KMS-11 (cell line): ENCODE measurements around the gene PPP2R3B.

Experiments
- H2AFZ ChIP-seq: fragments of 200-600 bp; sonication (generic); 2 replicates; pipeline ENCODE4 v1.6.1; 2016; ENCODE audit warnings: antibody characterized with exemption, mixed run types, low read depth
- H3K27ac ChIP-seq: fragments of 200-600 bp; sonication (generic); 2 replicates; pipeline ENCODE4 v1.6.1; 2016; ENCODE audit warnings: mild to moderate bottlenecking, mixed run types
- H3K27me3 ChIP-seq: fragments of 200-600 bp; sonication (generic); 2 replicates; pipeline ENCODE4 v1.6.1; 2017; ENCODE audit warnings: mild to moderate bottlenecking, low read depth, mixed run types, moderate library complexity; ENCODE audit not compliant: insufficient read depth
- H3K36me3 ChIP-seq: fragments of 200-600 bp; sonication (generic); 2 replicates; pipeline ENCODE4 v1.6.1; 2017; ENCODE audit warnings: mild to moderate bottlenecking, mixed run types; ENCODE audit not compliant: insufficient read depth
- H3K4me1 ChIP-seq: fragments of 200-600 bp; sonication (generic); 2 replicates; pipeline ENCODE4 v1.6.1; 2016; ENCODE audit warnings: mild to moderate bottlenecking, low read depth, mixed run types; ENCODE audit not compliant: poor library complexity, severe bottlenecking
- H3K4me2 ChIP-seq: fragments of 200-600 bp; sonication (generic); 2 replicates; pipeline ENCODE4 v1.7.0; 2016; ENCODE audit warnings: mild to moderate bottlenecking, mixed run types
- H3K4me3 ChIP-seq: fragments of 200-600 bp; sonication (generic); IDR thresholded peaks from 2 replicates; pipeline ENCODE4 v1.6.1; 2017; ENCODE audit warnings: low read depth, low read length, mixed read lengths; ENCODE audit not compliant: insufficient read depth
- H3K79me2 ChIP-seq: fragments of 200-600 bp; sonication (generic); 2 replicates; pipeline ENCODE4 v1.6.1; 2016; ENCODE audit warnings: low read depth, mixed run types; ENCODE audit not compliant: insufficient read depth
- H3K9ac ChIP-seq: fragments of 200-600 bp; sonication (generic); 2 replicates; pipeline ENCODE4 v1.6.1; 2016; ENCODE audit warnings: mild to moderate bottlenecking, mixed run types
- H4K20me1 ChIP-seq: fragments of 200-600 bp; sonication (generic); 2 replicates; pipeline ENCODE4 v1.6.1; 2016; ENCODE audit warnings: mild to moderate bottlenecking, mixed run types; ENCODE audit not compliant: insufficient read depth
- CTCF ChIP-seq: fragments of 200-600 bp; sonication (generic); conservative IDR thresholded peaks from 2 replicates; pipeline ENCODE4 v1.6.1; 2017; ENCODE audit warnings: low read depth, mild to moderate bottlenecking, antibody characterized with exemption, low read length, moderate library complexity, mixed read lengths

PPP2R3B gene

GRCh38 chrX:431492-432111 lies 44.9 kb upstream of the PPP2R3B start:
- Histone ChIP-seq H3K27me3 (no peaks in the 10 kb centered on the region), H4K20me1 (no peaks in the 10 kb centered on the region)

GRCh38 chrX:431056-431455 lies 44.3 kb upstream of the PPP2R3B start:
- no peaks in the 10 kb centered on the region for H3K79me2 ChIP-seq

More at GRCh38 chrX:431492-432111, 44.9 kb upstream of the PPP2R3B start:
- no peak overlapping the region for H3K9ac ChIP-seq
- H3K79me2 ChIP-seq = no peaks in the 10 kb centered on the region
- no peak overlapping the region for H3K4me2 ChIP-seq
- no peak overlapping the region for H2AFZ ChIP-seq
- no peak overlapping the region for H3K4me3 ChIP-seq
- no peak overlapping the region for H3K27ac ChIP-seq
- no peaks in the 10 kb centered on the region for H3K4me1 ChIP-seq
- no peak for TF ChIP-seq CTCF
- no peaks in the 10 kb centered on the region for H3K36me3 ChIP-seq

DNA sequence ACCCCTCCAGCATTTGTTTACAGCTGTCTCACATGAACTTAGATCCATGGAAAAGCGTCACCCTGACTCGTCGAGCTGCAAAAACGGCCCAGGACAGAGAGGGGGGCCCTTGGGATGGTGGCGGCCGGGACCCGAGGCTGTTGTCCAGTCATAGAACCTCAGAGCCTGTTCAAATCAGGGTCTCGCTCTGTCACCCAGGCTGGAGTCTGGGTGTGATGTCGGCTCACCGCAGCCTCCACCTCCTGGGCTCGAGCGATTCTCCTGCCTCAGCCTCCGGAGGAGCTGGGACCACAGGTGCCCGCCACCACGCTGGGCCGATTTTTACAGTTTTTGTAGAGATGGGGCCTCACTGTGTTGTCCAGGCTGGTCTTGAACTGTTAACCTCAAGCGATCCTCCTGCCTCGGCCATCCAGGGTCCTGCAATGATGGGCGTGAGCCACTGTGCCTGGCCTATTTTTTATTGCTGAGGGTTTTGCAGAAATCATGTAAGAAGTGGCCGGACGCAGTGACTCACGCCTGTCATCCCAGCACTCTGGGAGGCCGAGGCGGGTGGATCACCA lies 42.6 kb upstream of the PPP2R3B start:
- Histone ChIP-seq H3K4me1 (no peaks in the 10 kb centered on the region), H3K79me2 (no peaks in the 10 kb centered on the region), H2AFZ (no peak overlapping the region), H3K36me3 (no peaks in the 10 kb centered on the region), H4K20me1 (no peaks in the 10 kb centered on the region), H3K4me3 (no peak overlapping the region), H3K27me3 (no peaks in the 10 kb centered on the region), H3K9ac (no peak overlapping the region), H3K4me2 (no peak overlapping the region), H3K27ac (no peak overlapping the region)
- TF ChIP-seq CTCF = no peak

More at GRCh38 chrX:431056-431455, 44.3 kb upstream of the PPP2R3B start:
- Histone ChIP-seq H4K20me1 (no peaks in the 10 kb centered on the region), H3K9ac (no peak overlapping the region), H3K27me3 (no peaks in the 10 kb centered on the region), H3K36me3 (no peaks in the 10 kb centered on the region), H2AFZ (no peak overlapping the region), H3K4me1 (no peaks in the 10 kb centered on the region), H3K4me2 (no peak overlapping the region), H3K4me3 (no peak overlapping the region), H3K27ac (no peak overlapping the region)
- TF ChIP-seq CTCF = no peak

DNA sequence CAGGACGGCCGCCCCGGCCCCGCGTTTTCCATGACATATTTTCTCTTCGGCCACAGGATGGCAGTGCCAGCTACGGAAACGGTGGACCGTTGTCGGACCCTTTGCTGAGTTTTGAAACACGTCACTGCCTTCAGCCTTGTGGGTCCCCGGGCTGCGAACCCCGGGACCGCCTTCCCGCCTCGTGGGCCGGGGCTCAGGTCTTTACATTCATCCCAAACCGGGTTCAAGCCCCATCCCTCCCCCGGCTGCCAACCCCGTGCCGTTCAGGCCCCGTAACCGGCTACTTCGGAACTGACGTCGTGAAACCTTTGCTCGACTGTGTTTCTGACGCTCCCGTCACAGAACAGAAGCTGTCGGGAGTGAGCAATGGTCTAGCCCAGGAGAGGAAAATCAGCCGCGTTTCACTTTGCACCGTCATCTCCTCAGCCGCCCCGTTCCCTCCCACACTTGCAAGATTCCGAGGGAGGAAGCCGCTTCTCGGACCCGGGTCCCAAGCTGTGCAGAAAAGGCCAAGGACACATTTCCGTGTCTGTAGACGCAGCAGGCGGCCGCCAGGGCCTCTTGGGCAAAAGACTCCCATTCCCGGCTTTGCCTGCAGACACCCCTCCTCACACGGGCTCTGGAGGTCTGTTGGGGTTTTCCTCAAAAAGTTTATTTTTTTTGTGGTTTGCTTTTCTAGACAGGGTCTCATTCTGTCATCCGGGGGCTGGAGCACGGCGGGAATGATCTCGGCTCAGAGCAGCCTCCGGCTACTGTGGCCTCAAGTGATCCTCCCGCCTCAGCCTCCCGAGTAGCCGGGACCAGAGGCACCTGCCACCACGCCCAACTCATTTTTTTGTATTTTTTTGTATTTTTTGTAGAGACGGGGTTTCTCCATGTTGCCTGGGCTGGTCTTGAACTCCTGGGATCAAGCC lies 41.4 kb upstream of the PPP2R3B start:
- Histone ChIP-seq H4K20me1 (no peaks in the 10 kb centered on the region), H2AFZ (no peak overlapping the region), H3K4me2 (no peak overlapping the region), H3K27me3 (no peaks in the 10 kb centered on the region), H3K36me3 (no peaks in the 10 kb centered on the region), H3K27ac (no peak overlapping the region), H3K79me2 (no peaks in the 10 kb centered on the region), H3K4me1 (no peaks in the 10 kb centered on the region), H3K9ac (no peak overlapping the region), H3K4me3 (no peak overlapping the region)
- no peak for TF ChIP-seq CTCF
